GM12878 (cell line): ENCODE results near the gene ABHD1. TPM values are rescaled to one million over a fixed set of nuclear protein-coding genes. Genes with fewer than 3 reads are reported as not detected.

Source experiments
- CHD1 ChIP-seq: IDR thresholded peaks from 2 replicates; pipeline ENCODE4 v1.6.1; 2012; ENCODE audit warnings: low read depth, low read length, improper control_type of control experiment
- EP300 ChIP-seq, 2 experiments: fragments of 150-350 bp in 1 of 2; IDR thresholded peaks; 2 replicates each; pipeline ENCODE4 v1.6.1; 2011 to 2012; ENCODE audit warnings: low read depth in 2 of 2, low read length in 2 of 2, borderline replicate concordance in 1 of 2, improper control_type of control experiment in 1 of 2, inconsistent platforms in 1 of 2; ENCODE audit not compliant: control insufficient read depth in 1 of 2
- EZH2 ChIP-seq: IDR thresholded peaks from 2 replicates; pipeline ENCODE4 v1.6.1; 2012; ENCODE audit warnings: low read depth, mild to moderate bottlenecking, control low read depth, inconsistent platforms, low read length, borderline replicate concordance; ENCODE audit not compliant: control insufficient read depth
- HDAC2 ChIP-seq: fragments of 200-600 bp; sonication (generic); IDR thresholded peaks from 2 replicates; pipeline ENCODE4 v1.6.1; 2017
- IKZF2 ChIP-seq, 2 experiments: fragments of 450-650 bp; IDR thresholded peaks; 2 replicates each; pipeline ENCODE4 v1.6.1; 2017; ENCODE audit warnings: mild to moderate bottlenecking in 2 of 2, moderate library complexity in 2 of 2
- JUNB ChIP-seq: IDR thresholded peaks from 2 replicates; pipeline ENCODE4 v1.6.1; 2016; ENCODE audit warnings: antibody characterized with exemption, mild to moderate bottlenecking
- KAT2A ChIP-seq: conservative IDR thresholded peaks from 2 replicates; pipeline ENCODE4 v1.6.1; 2011; ENCODE audit warnings: low read depth, low read length; ENCODE audit not compliant: control insufficient read depth
- LARP7 ChIP-seq: fragments of 450-650 bp; IDR thresholded peaks from 2 replicates; pipeline ENCODE4 v1.6.1; 2017; ENCODE audit warnings: mild to moderate bottlenecking
- NFYA ChIP-seq: IDR thresholded peaks from 2 replicates; pipeline ENCODE4 v1.6.1; 2011; ENCODE audit warnings: low read depth, mild to moderate bottlenecking, low read length, improper control_type of control experiment, borderline replicate concordance
- NFYB ChIP-seq: IDR thresholded peaks from 2 replicates; pipeline ENCODE4 v1.6.1; 2011; ENCODE audit warnings: low read depth, mild to moderate bottlenecking, low read length, improper control_type of control experiment, moderate library complexity; ENCODE audit not compliant: insufficient read depth
- PAX5 ChIP-seq: IDR thresholded peaks from 2 replicates; pipeline ENCODE4 v1.6.1; 2011; ENCODE audit warnings: low read depth, low read length, borderline replicate concordance
- POLR2AphosphoS5 ChIP-seq: IDR thresholded peaks from 2 replicates; pipeline ENCODE4 v1.6.1; 2011; ENCODE audit warnings: mild to moderate bottlenecking, low read length, inconsistent platforms
- SMAD5 ChIP-seq: IDR thresholded peaks from 2 replicates; pipeline ENCODE4 v1.6.1; 2016; ENCODE audit warnings: antibody characterized with exemption, low read depth
- ZBTB33 ChIP-seq: fragments of 450-650 bp; IDR thresholded peaks from 2 replicates; pipeline ENCODE4 v1.6.1; 2017; ENCODE audit warnings: mild to moderate bottlenecking
- ZBTB4 ChIP-seq: fragments of 450-650 bp; formaldehyde crosslinking; IDR thresholded peaks from 2 replicates; pipeline ENCODE4 v1.4.0; 2022; ENCODE audit warnings: mild to moderate bottlenecking, moderate library complexity
- ZZZ3 ChIP-seq: IDR thresholded peaks from 2 replicates; pipeline ENCODE4 v1.6.1; 2011; ENCODE audit warnings: low read depth; ENCODE audit not compliant: control insufficient read depth, insufficient read length
- polyA plus RNA-seq, 11 experiments: library from polyadenylated mRNA; depleted of rRNA in 4 of 11; unstranded in 6 of 11; stranded (reverse) in 5 of 11; fragments of >200 nt; fragmentation: Nextera tagmentation in 4 of 11; fragmentation: Illumina TruSeq in 1 of 11; extraction: Ambion mirVana in 4 of 11; extraction: Trizol in 1 of 11; gene quantifications; 1 replicate in 1 of 11; 2 replicates in 10 of 11; pipeline versions ENCODE4 v1.2.1 to v1.2.3, GENCODE V29; 2011 to 2016; ENCODE audit warnings: inconsistent platforms in 2 of 11, missing spikeins in 2 of 11, low read depth in 1 of 11
- total RNA-seq, 4 experiments: library from RNA; depleted of rRNA in 3 of 4; stranded (reverse); fragments of >200 nt in 3 of 4; fragmentation: Illumina TruSeq in 1 of 4; extraction: Trizol in 1 of 4; gene quantifications; 2 replicates each; pipeline versions ENCODE4 v1.2.1 to v1.2.3, GENCODE V29; 2013 to 2021

Gene ABHD1
- total and polyA plus RNA-seq, 10 of the 15 experiments (the other 5 are each of a cell fraction or from before 2014, with no cell fraction given), result 0.04 to 0.35 (median 0.17) TPM; not detected in 2

- TF ChIP-seq ZBTB4 (CRISPR knock-in tag), result no peak
- TF ChIP-seq LARP7, result no peak
- TF ChIP-seq NFYA, result no peak
- no peak for TF ChIP-seq NFYB
- no peak for TF ChIP-seq ZZZ3
- TF ChIP-seq EP300 (IDR thresholded peaks at IDR 0.05; ENCODE audit: borderline replicate concordance in 1 of 2, control insufficient read depth in 1 of 2, low read depth in 2 of 2, low read length in 2 of 2), result 0 out of 4 replicates have a peak, but pooled peaks of 1 of the 2 experiments have one; percentile 16
- TF ChIP-seq CHD1, result no peak
- no peak for TF ChIP-seq PAX5
- TF ChIP-seq POLR2AphosphoS5, result no peak
- no peak for TF ChIP-seq HDAC2
- TF ChIP-seq ZBTB33, result no peak
- no peak for TF ChIP-seq EZH2
- no peak for TF ChIP-seq JUNB
- TF ChIP-seq SMAD5, result no peak
- TF ChIP-seq KAT2A, result no peak
- peak; percentile 63 to 70; a peak in 1 of 4 replicates for TF ChIP-seq IKZF2 (IDR thresholded peaks at IDR 0.05)
These were observed 41.5 kb downstream of the ABHD1 start (continued) for GRCh38 chr2:27164960-27165763.
